PC-3 (cell line): ENCODE results near the gene SLC12A5. TPM values are rescaled to one million over a fixed set of nuclear protein-coding genes. Genes with fewer than 3 reads are reported as not detected.
A peak's percentile ranks its signal among the peaks of the same experiment; 100 is the strongest.

Experiments
- ATAC-seq: fragments of 200-7000 bp; cut with Tn5 transposase; 2 replicates; pipeline ENCODE4 v1.9.1; 2020; ENCODE audit warnings: mild to moderate bottlenecking, moderate library complexity
- BruUV-seq: library from RNA; stranded (reverse); fragments of 400-500 nt; replicated peaks from 2 replicates; lab custom pipeline; 2021; lab: Mats Ljungman, UMichigan
- CTCF ChIA-PET: fragments of 300-600 bp; sonication (Branson Sonifier 250); formaldehyde crosslinking; loops from one replicate; lab custom pipeline; 2022; ENCODE audit warnings: antibody characterized with exemption; lab: Charles Lee
- POLR2A ChIA-PET: fragments of 300-600 bp; sonication (Branson Sonifier 250); formaldehyde crosslinking; loops from one replicate; lab custom pipeline; 2022; ENCODE audit warnings: antibody characterized with exemption; ENCODE audit not compliant: unreplicated experiment; lab: Charles Lee
- DNase-seq: peaks from one replicate; pipeline ENCODE4 v3.0.0-alpha.2; 2015
- H2AFZ ChIP-seq: fragments of 300-600 bp; sonication (generic); 2 replicates; pipeline ENCODE4 v1.6.0; 2016; ENCODE audit warnings: antibody characterized with exemption, low read length
- H3F3A ChIP-seq: fragments of 300-600 bp; sonication (generic); one replicate; pipeline ENCODE4 v1.6.0; 2017; ENCODE audit warnings: antibody characterized with exemption, low read length, control low read depth, mild to moderate bottlenecking; ENCODE audit not compliant: unreplicated experiment
- H3K27ac ChIP-seq: fragments of 300-600 bp; sonication (generic); 2 replicates; pipeline ENCODE4 v1.5.1; 2016; ENCODE audit warnings: mild to moderate bottlenecking, low read length
- H3K27me3 ChIP-seq: fragments of 300-600 bp; sonication (generic); 2 replicates; pipeline ENCODE4 v1.6.1; 2016; ENCODE audit warnings: low read length, mixed read lengths
- H3K36me3 ChIP-seq: fragments of 300-600 bp; sonication (generic); 2 replicates; pipeline ENCODE4 v1.6.1; 2016; ENCODE audit warnings: low read depth, mixed run types, low read length, mixed read lengths
- H3K4me1 ChIP-seq: fragments of 300-600 bp; sonication (generic); 2 replicates; pipeline ENCODE4 v1.5.1; 2016; ENCODE audit warnings: low read length; ENCODE audit not compliant: insufficient read depth
- H3K4me2 ChIP-seq: fragments of 300-600 bp; sonication (generic); 2 replicates; pipeline ENCODE4 v1.6.0; 2016; ENCODE audit warnings: low read length
- H3K4me3 ChIP-seq: fragments of 300-600 bp; sonication (generic); 2 replicates; pipeline ENCODE4 v1.5.1; 2016; ENCODE audit warnings: mild to moderate bottlenecking, low read length, mixed read lengths
- H3K79me2 ChIP-seq: fragments of 300-600 bp; sonication (generic); 2 replicates; pipeline ENCODE4 v1.6.1; 2017; ENCODE audit warnings: low read length, mixed read lengths
- H3K9ac ChIP-seq: fragments of 300-600 bp; sonication (generic); 2 replicates; pipeline ENCODE4 v1.6.0; 2016; ENCODE audit warnings: mild to moderate bottlenecking, low read length
- H3K9me2 ChIP-seq: fragments of 300-600 bp; sonication (generic); replicated peaks from 2 replicates; pipeline ENCODE4 v1.6.1; 2016; ENCODE audit warnings: mixed run types, low read length, mixed read lengths
- H3K9me3 ChIP-seq: fragments of 300-600 bp; sonication (generic); 2 replicates; pipeline ENCODE4 v1.6.1; 2016; ENCODE audit warnings: low read length, mixed read lengths
- H4K20me1 ChIP-seq: fragments of 300-600 bp; sonication (generic); 2 replicates; pipeline ENCODE4 v1.6.1; 2016; ENCODE audit warnings: low read length, mixed read lengths
- EZH2 ChIP-seq: fragments of 300-600 bp; sonication (generic); IDR thresholded peaks from one replicate; pipeline ENCODE4 v1.6.1; 2017; ENCODE audit warnings: antibody characterized with exemption, mild to moderate bottlenecking, low read length; ENCODE audit not compliant: unreplicated experiment
- EZH2phosphoT487 ChIP-seq: fragments of 300-600 bp; sonication (generic); IDR thresholded peaks from 2 replicates; pipeline ENCODE4 v1.6.1; 2018; ENCODE audit warnings: mild to moderate bottlenecking, antibody characterized with exemption, low read length, borderline replicate concordance
- intact Hi-C: fragments of 100-400 bp; cut with micrococcal nuclease; formaldehyde crosslinking; loops from 2 replicates; pipeline ENCODE4 v1.9.0; 2023
- total RNA-seq: library from RNA; depleted of rRNA; stranded (reverse); fragments of >200 nt; gene quantifications from 2 replicates; pipeline ENCODE4 v1.2.3, GENCODE V29; 2014
- TF ChIP-seq, protein P1 (sequence below): fragments of 300-600 bp; sonication (generic); conservative IDR thresholded peaks from 2 replicates; pipeline ENCODE4 v1.5.1; 2017; ENCODE audit warnings: antibody characterized with exemption, low read depth, mild to moderate bottlenecking, low read length

The SLC12A5 gene
- total RNA-seq, 1 experiment from 2014 or later, result 2.4 TPM

DNA sequence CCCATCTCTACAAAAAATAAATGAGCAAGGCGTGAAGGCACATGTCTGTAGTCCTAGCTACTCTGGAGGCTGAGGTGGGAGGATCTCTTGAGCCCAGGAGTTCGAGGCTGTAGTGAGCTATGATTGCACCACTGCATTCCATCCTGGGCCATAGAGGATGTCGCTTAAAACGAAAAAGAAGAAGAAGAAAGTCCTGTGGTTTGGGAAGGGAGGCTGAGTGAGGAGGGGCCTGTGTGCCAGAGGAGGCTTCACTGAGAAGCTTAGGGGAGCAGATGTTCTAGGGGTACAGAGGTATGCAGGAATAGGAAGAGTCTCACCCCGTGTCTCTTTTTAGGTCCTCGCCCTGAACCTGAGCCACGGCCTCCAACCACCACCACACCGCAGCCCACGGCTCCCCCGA is 16.1 kb upstream of the SLC12A5 start:
- no peak overlapping the region for H2AFZ ChIP-seq
- no peaks in the 10 kb centered on the region for H3K9me2 ChIP-seq
- no peaks in the 10 kb centered on the region for H3K36me3 ChIP-seq
- H3K9me3 ChIP-seq, result no peaks in the 10 kb centered on the region
- intact Hi-C loops, result loop anchor here (1.0 kb wide), 1 partner anchor 26 kb away; no protein-coding TSS in a partner anchor
- H3K9ac ChIP-seq, result no peak overlapping the region
- no peaks in the 10 kb centered on the region for H3K79me2 ChIP-seq
- no peaks in the 10 kb centered on the region for H3F3A ChIP-seq
- no peaks in the 10 kb centered on the region for H4K20me1 ChIP-seq
- DNase-seq, result no peak
- no peak overlapping the region for H3K4me3 ChIP-seq
- no peak for ATAC-seq
- H3K4me1 ChIP-seq, result peaks cover 6% of the 10 kb centered on the region; the same call in 1 of the 2 replicates
- peaks cover 12% of the 10 kb centered on the region; the same call in 1 of the 2 replicates for H3K27me3 ChIP-seq
- H3K4me2 ChIP-seq, result no peak overlapping the region
- TF ChIP-seq, protein P1, sequence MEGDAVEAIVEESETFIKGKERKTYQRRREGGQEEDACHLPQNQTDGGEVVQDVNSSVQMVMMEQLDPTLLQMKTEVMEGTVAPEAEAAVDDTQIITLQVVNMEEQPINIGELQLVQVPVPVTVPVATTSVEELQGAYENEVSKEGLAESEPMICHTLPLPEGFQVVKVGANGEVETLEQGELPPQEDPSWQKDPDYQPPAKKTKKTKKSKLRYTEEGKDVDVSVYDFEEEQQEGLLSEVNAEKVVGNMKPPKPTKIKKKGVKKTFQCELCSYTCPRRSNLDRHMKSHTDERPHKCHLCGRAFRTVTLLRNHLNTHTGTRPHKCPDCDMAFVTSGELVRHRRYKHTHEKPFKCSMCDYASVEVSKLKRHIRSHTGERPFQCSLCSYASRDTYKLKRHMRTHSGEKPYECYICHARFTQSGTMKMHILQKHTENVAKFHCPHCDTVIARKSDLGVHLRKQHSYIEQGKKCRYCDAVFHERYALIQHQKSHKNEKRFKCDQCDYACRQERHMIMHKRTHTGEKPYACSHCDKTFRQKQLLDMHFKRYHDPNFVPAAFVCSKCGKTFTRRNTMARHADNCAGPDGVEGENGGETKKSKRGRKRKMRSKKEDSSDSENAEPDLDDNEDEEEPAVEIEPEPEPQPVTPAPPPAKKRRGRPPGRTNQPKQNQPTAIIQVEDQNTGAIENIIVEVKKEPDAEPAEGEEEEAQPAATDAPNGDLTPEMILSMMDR, result no peak
- no peak for TF ChIP-seq EZH2phosphoT487
- no peak for TF ChIP-seq EZH2
- no peak overlapping the region for H3K27ac ChIP-seq
- ChIA-PET POLR2A (no interaction called here), CTCF (interaction anchor here (0.6 to 1.8 kb wide), 3 partner anchors 21 to 457 kb away, joined by 4 to 6 read pairs (median 6); no protein-coding TSS in a partner anchor)
- no TSS peak for BruUV-seq

DNA sequence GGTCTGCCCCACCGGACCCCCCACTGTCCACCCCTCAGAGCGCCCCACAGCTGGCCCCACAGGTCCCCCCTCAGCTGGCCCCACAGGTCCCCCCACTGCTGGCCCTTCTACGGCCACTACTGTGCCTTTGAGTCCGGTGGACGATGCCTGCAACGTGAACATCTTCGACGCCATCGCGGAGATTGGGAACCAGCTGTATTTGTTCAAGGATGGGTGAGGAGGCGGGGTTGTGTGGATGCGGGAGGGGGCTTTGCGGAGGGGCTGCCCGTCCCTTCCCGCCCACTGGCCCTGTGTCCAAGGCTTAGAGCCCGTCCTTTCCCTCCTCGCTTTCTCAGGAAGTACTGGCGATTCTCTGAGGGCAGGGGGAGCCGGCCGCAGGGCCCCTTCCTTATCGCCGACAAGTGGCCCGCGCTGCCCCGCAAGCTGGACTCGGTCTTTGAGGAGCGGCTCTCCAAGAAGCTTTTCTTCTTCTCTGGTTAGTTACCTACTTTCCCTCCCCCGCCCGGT is 15.6 kb upstream of the SLC12A5 start:
- Histone ChIP-seq H3K27me3 (peaks cover 12% of the 10 kb centered on the region; the same call in 1 of the 2 replicates), H2AFZ (peak overlapping the region; percentile 88), H3K79me2 (no peaks in the 10 kb centered on the region), H3K9ac (no peak overlapping the region), H3K4me3 (peak overlapping the region; percentile 63; the same call in 1 of the 2 replicates), H3K9me2 (no peaks in the 10 kb centered on the region), H3K36me3 (no peaks in the 10 kb centered on the region), H3K4me2 (peak overlapping the region; percentile 90), H3K9me3 (no peaks in the 10 kb centered on the region), H3K4me1 (peaks cover 6% of the 10 kb centered on the region; the same call in 1 of the 2 replicates), H3F3A (no peaks in the 10 kb centered on the region), H4K20me1 (no peaks in the 10 kb centered on the region), H3K27ac (no peak overlapping the region)
- no peak for TF ChIP-seq EZH2phosphoT487
- TF ChIP-seq, protein P1, result no peak
- TF ChIP-seq EZH2, result no peak
- ChIA-PET CTCF (interaction anchor here (0.6 to 1.8 kb wide), 4 partner anchors 27 to 457 kb away, joined by 3 to 8 read pairs (median 5); no protein-coding TSS in a partner anchor), POLR2A (no interaction called here)
- intact Hi-C loops, result loop anchor here (1.0 kb wide), 1 partner anchor 26 kb away; no protein-coding TSS in a partner anchor
- no TSS peak for BruUV-seq
- DNase-seq (no peak), ATAC-seq (no peak)
